ENCODE results near the gene OR9I1.

OR9I1 gene, protein sequence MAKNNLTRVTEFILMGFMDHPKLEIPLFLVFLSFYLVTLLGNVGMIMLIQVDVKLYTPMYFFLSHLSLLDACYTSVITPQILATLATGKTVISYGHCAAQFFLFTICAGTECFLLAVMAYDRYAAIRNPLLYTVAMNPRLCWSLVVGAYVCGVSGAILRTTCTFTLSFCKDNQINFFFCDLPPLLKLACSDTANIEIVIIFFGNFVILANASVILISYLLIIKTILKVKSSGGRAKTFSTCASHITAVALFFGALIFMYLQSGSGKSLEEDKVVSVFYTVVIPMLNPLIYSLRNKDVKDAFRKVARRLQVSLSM

DNA sequence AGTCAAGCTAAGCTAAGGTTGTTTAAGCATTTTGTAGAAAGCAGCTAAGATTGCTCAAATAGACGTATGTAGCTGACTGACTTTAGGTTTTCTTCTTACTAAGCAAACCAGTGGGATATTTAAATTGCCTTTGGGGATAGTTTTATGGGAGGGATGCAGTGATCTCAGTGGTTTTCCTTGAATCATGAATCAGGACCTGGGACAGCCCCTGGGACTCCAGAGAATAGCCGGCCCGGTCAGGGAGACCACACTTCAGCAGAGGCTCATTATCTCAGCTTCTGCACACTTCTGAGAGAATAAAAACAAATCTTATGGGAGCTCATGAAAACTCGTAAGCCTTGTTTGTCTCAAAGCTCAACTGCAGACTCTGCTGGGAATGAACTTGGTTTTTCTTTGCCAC, at the start of gene OR9I1:
TSS of gene OR9I1 (minus strand) at position 62 of the 400 bp plus-strand sequence. CDS start 6,086 bp downstream, outside the sequence.
- DNase-seq (ENCODE audit: low read depth in 2 of 2) = no peak

DNA sequence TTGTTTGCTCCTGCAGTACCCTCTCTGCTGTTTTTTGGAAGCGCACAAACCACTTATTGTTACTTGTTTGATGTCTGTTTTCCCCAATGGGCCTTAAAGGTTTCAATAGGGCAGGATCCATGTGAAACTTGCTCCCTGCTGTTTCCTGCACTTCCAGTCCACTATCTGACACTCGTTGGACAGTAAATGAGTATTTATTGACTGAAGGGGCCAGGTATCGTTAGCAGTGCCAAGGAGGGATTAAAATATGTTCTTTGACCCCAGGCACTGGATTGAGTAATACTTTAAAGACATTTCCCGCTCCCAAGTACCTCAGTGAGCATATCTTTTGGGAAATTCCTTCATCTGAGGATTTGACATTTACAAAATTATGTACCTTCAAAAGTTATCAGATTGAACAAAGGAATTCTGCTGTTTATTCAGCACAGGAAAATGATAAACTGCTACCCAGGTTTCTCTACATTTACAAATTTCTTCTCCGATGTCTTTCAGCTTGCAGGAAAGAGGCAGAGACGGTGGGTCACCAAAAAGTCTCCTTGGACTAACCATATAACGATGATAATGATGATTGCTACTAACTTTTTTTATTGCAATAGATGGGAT, 40.3 kb upstream of the OR9I1 start:
- DNase-seq (ENCODE audit: low read depth in 2 of 2) = no peak

DNA sequence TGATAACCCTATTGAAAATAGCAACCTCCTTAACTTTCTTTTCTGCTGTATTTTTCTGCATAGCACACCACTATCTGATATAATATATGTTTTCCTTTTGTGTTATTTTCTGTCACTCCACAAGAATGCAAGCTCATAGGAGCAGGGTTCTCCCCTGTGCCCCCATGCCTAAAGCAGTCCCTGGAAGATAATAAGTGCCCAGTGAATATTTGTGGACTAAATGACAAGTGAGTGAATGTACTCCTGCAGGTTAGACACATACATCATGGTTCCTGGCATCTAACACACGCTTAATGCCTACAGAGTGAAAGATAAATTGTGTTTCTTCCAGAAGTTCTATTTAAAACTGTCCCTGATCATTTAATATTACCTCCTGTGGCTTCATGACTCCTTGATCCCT, 39.7 kb upstream of the OR9I1 start:
- no peak for DNase-seq (ENCODE audit: low read depth in 2 of 2)

DNA sequence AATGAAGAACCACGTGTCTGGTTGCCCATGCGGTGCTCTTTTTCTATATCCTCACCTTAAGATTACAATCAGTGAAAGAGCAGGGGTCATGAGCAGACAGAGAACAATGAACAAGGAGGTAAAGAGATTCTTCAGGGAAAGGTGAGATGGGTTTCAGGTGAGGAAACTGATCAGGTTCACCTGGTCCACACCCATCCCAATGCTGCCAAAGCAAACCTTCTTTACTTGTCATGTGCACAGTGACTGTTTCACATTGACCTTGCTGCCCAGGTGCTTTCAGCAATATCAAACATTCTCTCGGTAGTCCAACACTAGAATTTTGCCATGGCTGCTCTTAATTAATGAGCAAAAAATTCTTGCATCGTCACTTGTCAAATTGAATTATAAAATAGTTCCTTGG, 39.1 kb upstream of the OR9I1 start:
- DNase-seq (ENCODE audit: low read depth in 2 of 2) = no peak

DNA sequence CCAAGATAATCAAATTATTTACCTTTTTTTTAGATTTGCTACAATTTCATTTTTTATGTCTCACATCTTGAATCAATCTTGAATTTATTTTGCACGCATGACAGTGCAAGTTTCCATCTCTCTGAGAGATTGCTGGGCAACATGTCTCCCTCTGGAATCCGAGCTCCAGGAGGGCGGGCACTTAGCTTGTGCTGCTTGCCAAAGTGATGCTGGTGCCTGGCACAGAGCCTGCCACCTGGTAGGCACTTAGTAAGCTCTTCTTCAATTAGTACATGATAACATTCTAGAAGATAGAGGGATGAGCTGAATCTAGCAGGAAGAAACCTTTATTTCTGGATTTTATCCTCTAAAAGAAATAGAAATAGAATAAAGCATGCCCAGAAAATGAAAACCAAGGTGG, 27.5 kb upstream of the OR9I1 start:
- DNase-seq (ENCODE audit: low read depth in 2 of 2) = no peak

DNA sequence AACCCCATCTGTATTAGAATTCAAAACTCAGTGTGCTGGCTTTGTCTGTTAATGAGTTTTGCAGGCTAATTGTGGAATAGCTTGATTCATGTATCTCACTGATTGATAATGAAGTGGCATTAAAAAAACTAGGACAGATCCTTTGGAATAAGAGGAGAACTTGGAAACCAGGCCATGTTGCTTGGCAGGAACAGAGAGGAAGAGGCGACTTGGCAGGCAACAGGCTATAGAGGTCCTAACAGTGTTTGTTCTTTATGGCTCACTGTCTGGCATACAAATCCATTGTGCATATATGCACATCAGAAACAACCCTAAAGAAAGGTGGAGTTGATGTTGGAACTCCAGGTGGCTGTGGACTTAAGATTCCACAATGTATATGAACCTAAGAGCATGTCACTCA, 17.4 kb upstream of the OR9I1 start:
- no peak for DNase-seq (ENCODE audit: low read depth in 2 of 2)

DNA sequence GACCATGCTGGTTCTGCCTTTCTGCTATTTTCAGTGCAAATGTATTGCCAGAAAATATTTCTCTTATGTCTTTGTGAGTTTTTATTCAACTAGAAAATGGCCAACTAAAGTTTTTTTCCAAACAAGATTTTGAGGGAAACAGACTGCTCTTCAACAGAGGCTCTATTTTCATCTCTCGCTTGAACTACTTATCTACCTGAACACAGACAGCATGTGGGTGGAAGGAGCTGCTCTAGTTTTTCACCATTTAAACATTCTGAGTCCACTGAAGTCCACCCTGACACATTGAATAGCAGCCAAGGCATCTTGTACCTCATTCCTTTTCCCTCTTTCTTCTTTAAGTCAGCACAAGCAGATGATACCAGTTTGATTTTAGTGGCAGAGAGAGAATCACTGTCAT, 9.8 kb upstream of the OR9I1 start:
- DNase-seq (ENCODE audit: low read depth in 2 of 2) = no peak

DNA sequence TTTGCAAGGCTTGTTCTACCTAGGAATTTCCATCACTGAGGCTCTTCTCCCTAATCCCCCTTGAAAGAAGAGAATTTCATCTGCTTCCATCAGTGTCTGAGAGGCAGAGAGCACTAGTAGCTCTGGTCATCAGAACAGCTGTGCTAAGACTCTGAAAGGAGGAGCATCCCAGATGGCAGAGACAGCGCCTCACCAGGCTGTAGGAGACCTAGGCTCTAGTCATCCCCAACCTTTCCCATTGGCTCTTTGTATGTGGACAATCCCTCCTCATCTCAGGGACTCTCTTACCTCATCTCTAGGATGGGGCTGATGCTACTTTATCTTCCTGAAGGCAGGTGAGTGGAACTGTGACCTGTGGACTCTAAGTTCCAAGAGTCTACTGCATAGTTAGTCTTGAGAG, 8.8 kb upstream of the OR9I1 start:
- DNase-seq (ENCODE audit: low read depth in 2 of 2) = no peak

DNA sequence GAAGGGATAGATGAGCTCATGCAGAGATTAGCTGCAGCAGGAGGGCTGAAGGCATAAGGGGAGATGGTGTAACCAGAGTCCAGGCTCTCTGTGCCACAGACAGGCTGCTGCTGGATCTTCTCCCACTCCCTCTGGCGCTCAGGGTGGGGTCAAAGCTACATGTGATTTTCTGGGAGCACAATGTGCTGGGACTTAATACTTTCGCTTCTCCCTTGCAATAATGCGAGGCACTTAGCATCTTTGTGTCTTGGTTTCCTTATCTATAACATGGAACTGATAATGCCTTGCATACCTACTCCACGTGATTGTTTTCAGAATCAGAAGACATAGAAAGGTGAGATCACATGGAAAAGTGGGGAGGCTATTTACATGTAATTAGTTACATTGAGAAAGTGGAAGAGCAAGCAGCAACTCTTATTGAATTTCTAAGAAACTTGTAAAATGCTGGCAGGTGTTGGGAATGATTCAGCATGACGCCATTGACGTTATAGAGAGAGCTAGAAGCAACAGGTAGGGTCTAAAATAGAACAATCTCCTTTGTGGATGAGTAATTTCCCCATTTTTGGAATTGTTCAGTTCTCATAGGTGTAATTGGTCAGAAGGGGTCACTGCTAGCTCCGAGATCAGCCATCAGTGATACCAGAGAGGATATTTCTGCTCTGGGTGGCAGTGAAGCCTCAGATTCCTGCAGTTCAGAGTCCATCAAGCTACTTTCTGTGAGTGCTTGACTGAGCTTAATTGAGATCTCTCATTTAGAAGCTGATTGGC, 8.2 kb upstream of the OR9I1 start:
- no peak for DNase-seq (ENCODE audit: low read depth in 2 of 2)

DNA sequence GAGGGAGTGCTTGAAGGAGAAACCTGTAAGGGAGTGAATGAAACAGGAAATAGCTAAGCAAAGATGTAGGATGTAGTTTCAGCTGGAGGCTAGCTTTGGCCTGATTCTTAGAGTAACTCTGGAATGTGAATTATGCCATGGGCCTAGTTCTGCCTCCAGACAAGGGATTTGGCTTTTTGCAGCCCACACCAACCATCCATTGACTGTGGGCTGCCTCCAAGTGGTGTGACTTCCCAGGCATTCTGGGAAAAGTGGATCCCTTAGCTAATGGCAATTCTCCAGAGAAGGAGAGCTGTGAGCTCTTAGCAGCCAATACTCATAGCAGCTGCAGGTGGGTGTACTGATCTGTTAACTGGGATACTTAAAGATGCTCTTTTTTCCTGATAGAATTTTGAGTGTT, 2.0 kb upstream of the OR9I1 start:
- no peak for DNase-seq (ENCODE audit: low read depth in 2 of 2)

DNA sequence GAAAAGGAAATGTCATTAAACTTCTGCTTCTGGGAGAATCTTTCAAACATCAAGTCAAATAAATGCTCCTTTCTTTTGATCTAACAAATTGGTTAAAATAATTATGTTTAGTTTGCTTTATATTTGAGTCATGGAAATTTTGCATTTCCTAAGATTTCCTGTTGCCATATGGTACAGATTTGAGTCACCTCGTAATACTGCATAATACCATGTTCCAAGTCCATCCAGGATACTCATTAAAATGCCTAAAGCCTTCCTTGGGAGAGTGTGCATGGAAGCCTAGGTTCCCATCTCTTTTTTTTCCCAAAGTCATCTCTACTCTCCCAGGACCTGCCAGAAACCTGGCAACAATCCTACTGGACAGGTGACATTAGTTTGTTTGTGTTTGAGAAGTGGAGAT, 4.2 kb downstream of the OR9I1 start:
- DNase-seq (ENCODE audit: low read depth in 2 of 2) = no peak

DNA sequence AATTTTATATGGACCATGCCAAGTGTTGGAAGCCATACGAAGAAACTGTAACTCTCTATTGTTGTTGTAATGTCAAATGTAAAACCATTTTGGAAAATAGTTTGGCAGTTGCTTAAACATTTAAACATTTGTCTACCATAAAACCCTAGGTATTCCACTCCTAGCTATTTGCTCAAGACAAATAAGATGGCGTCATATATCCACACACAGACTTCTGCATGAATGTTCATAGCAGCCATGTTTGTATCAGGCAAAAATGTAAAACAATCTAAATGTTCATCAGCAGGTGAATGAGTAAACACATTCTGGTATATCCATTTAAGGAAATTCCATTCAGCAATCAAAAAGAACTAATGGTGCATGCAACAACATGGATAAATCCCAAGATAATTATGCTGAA, 27.9 kb downstream of the OR9I1 start:
- no peak for DNase-seq (ENCODE audit: low read depth in 2 of 2)

DNA sequence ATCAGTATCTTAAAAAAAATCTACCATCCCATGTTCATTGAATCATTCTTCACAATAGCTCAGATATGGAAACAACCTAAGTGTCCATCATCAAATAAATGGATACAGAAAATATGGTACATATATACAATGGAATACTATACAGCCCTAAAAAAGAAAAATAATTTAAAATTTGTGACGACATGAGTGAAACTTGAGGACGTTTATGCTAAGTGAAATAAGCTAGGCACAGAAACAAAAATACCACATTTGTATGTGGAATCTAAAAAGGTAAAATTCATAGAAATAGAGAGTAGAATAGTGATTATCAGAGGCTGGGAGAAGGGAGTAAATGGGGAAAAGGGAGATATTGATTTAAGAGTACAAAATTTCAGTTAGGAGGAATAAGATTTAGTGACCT, 38.8 kb downstream of the OR9I1 start:
- no peak for DNase-seq (ENCODE audit: low read depth in 2 of 2)

DNA sequence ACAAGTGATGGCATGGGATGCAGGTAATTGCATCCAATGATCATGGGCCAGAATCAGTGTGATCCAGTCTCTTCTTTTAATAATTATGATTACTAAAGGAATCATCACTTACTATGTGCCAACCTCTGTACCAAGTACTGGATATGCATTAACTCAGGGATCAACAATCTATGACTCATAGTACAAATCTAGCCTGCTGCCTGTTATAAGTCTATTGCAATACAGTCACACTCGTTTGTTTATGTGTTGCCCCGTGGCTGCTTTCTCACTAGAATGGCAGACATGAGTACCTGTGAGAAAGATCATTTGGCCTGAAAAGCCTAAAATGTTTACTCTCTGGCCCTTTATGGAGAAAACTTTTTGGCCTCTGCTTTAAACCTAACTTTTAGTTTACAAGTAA, 49.5 kb downstream of the OR9I1 start:
- DNase-seq (ENCODE audit: low read depth in 2 of 2) = no peak

DNA sequence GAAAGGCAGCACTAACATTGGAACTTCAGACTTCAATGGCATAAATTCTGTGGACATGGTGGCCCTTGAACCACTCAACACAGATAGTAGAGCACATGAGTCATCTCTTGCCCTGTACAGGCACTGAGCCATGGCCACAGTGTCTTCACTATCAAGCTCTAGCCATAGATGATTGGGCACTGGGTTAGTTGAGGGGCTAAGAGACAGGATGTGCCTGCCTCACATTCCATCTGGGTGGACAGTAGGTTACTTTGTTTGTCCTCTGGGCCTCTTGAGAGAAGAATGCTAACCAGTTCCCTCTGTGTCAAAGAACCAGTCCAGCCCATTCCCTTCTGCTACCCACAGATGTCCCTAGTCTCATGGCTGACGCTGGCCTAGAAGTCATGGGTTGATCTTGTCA, 54.7 kb downstream of the OR9I1 start:
- DNase-seq (ENCODE audit: low read depth in 2 of 2) = no peak

DNA sequence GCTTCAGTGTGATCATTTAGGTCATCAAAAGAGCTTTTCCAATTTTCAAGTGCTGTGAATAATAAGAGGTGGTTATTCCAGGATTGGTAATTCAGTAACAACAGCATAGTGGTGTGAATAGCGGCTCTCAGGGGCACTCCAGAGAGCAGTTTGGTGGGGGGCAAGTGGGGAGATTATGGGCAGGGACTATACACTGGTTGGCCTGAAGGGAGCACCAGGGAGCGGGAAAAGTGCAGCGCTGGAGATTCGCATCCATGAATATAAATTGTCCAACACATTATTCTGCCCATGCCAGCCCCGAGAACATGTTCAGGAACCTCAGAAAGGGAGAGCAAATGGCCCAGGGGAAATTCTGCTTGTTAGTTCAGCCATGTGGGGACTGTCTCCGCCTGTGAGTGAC, 56.7 kb downstream of the OR9I1 start:
- DNase-seq (ENCODE audit: low read depth in 2 of 2) = no peak

DNA sequence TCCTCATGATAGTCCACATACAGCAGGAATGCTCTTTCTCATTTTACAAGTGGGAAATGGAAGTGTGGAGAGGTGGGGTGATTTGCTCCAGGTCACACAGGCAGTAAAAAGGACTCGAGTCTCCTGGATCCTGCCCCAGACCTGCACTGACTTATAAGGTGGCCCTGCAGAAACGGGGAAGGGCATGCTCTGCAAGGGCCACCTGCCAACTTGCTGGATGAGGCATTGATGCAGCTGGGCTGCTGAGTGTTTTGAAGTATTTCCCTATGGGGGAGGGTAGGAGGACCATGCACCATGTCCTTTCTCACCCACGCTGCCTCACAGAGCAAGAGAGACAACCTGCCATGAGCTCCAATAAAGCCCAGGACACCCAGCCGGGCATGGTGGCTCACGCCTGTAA, 57.6 kb downstream of the OR9I1 start:
- no peak for DNase-seq (ENCODE audit: low read depth in 2 of 2)

Measured in stimulated activated CD8-positive, alpha-beta memory T cell treated with anti-CD3 and anti-CD28 coated beads, Interleukin-2, amount 100 ng/mL, for 48 hours (primary cell).